GM12878 (cell line): ENCODE data around the gene LIN37. TPM values are rescaled to one million over a fixed set of nuclear protein-coding genes. Genes with fewer than 3 reads are reported as not detected.

Experiments
- ATAC-seq: fragments of 200-7000 bp; cut with Tn5 transposase; 3 replicates; pipeline ENCODE4 v1.9.1; 2020; ENCODE audit warnings: mild to moderate bottlenecking, moderate library complexity
- BruUV-seq: library from RNA; stranded (reverse); fragments of 400-500 nt; replicated peaks from 2 replicates; lab custom pipeline; 2021; lab: Mats Ljungman, UMichigan
- CTCF ChIA-PET: fragments of 300-600 bp; sonication (Branson Sonifier 250); formaldehyde crosslinking; extraction: SDS; loops from one replicate; lab custom pipeline; 2021; ENCODE audit warnings: inconsistent platforms; lab: Yijun Ruan, JAX
- POLR2A ChIA-PET: fragments of 350-600 bp; formaldehyde crosslinking; extraction: SDS; loops from one replicate; lab custom pipeline; 2021; ENCODE audit warnings: inconsistent platforms; lab: Charles Lee
- RAD21 ChIA-PET: fragments of 300-600 bp; sonication (Branson Sonifier 250); formaldehyde crosslinking; loops from one replicate; lab custom pipeline; 2023; ENCODE audit warnings: antibody characterized with exemption; ENCODE audit not compliant: unreplicated experiment; lab: Charles Lee
- SMC1A ChIA-PET: fragments of 300-600 bp; sonication (Branson Sonifier 250); formaldehyde crosslinking; loops from one replicate; lab custom pipeline; 2023; ENCODE audit not compliant: unreplicated experiment, uncharacterized antibody; lab: Charles Lee
- DNase-seq: peaks from one replicate; pipeline ENCODE4 v3.0.0-alpha.2; 2011; ENCODE audit warnings: low read depth, low spot score
- FAIRE-seq: peaks from 3 replicates; lab custom pipeline; 2011; peaks lifted over from hg19 to GRCh38; lab: Jason Lieb, UNC
- H2AFZ ChIP-seq: 2 replicates; pipeline ENCODE4 v1.6.0; 2011; ENCODE audit warnings: low read depth, low read length, control low read depth; ENCODE audit not compliant: control insufficient read depth
- H3K27ac ChIP-seq: 2 replicates; pipeline ENCODE4 v1.5.1; 2011; ENCODE audit warnings: control low read depth; ENCODE audit not compliant: control insufficient read depth, insufficient read depth
- H3K27me3 ChIP-seq, 2 experiments: replicated peaks in 1 of 2; 2 replicates each; pipeline versions ENCODE4 v1.6.0 to v1.6.1; 2011; ENCODE audit warnings: low read length in 1 of 2; ENCODE audit not compliant: control insufficient read depth in 2 of 2, insufficient read depth in 2 of 2
- H3K36me3 ChIP-seq, 2 experiments: 2 replicates each; pipeline ENCODE4 v1.5.1; 2011; ENCODE audit warnings: low read length in 1 of 2; ENCODE audit not compliant: control insufficient read depth in 2 of 2, insufficient read depth in 2 of 2
- H3K4me1 ChIP-seq: 2 replicates; pipeline ENCODE4 v1.6.1; 2011; ENCODE audit warnings: mild to moderate bottlenecking, low read length, moderate library complexity, mixed read lengths; ENCODE audit not compliant: control insufficient read depth, insufficient read depth
- H3K4me2 ChIP-seq: 2 replicates; pipeline ENCODE4 v1.6.0; 2011; ENCODE audit warnings: control low read depth; ENCODE audit not compliant: control insufficient read depth, insufficient read depth
- H3K4me3 ChIP-seq: fragments of 200-600 bp; sonication (generic); 2 replicates; pipeline ENCODE4 v1.5.1; 2016
- H3K79me2 ChIP-seq: 2 replicates; pipeline ENCODE4 v1.6.0; 2011; ENCODE audit warnings: low read length; ENCODE audit not compliant: control insufficient read depth, insufficient read depth
- H3K9ac ChIP-seq: 2 replicates; pipeline ENCODE4 v1.8.0; 2011; ENCODE audit warnings: low read length, control low read depth, mixed read lengths; ENCODE audit not compliant: control insufficient read depth, insufficient read depth
- H3K9me3 ChIP-seq: replicated peaks from 3 replicates; pipeline ENCODE4 v1.5.1; 2011; ENCODE audit warnings: mild to moderate bottlenecking, low read length; ENCODE audit not compliant: control insufficient read depth, insufficient read depth
- H4K20me1 ChIP-seq: 2 replicates; pipeline ENCODE4 v1.6.0; 2011; ENCODE audit not compliant: control insufficient read depth, insufficient read depth
- CBX5 ChIP-seq: sonication (generic); IDR thresholded peaks from 2 replicates; pipeline ENCODE4 v1.6.1; 2016; ENCODE audit warnings: low read depth, moderate library complexity, mild to moderate bottlenecking, inconsistent platforms
- CHD1 ChIP-seq: IDR thresholded peaks from 2 replicates; pipeline ENCODE4 v1.6.1; 2012; ENCODE audit warnings: low read depth, low read length, improper control_type of control experiment
- MEF2A ChIP-seq: IDR thresholded peaks from 2 replicates; pipeline ENCODE4 v1.6.1; 2011; ENCODE audit warnings: low read depth, mild to moderate bottlenecking, low read length, moderate library complexity; ENCODE audit not compliant: insufficient read depth
- POLR2A ChIP-seq: IDR thresholded peaks from 2 replicates; pipeline ENCODE4 v1.6.1; 2011; ENCODE audit warnings: low read depth, mild to moderate bottlenecking, low read length
- RAD51 ChIP-seq: fragments of 450-650 bp; IDR thresholded peaks from 2 replicates; pipeline ENCODE4 v1.6.1; 2016; ENCODE audit warnings: moderate library complexity, mild to moderate bottlenecking, inconsistent platforms
- SIX5 ChIP-seq: IDR thresholded peaks from 2 replicates; pipeline ENCODE4 v1.6.1; 2011; ENCODE audit warnings: mild to moderate bottlenecking, low read depth, low read length, moderate library complexity; ENCODE audit not compliant: severe bottlenecking
- TCF7 ChIP-seq: IDR thresholded peaks from 2 replicates; pipeline ENCODE4 v1.6.1; 2014; ENCODE audit warnings: antibody characterized with exemption, borderline replicate concordance
- ZZZ3 ChIP-seq: IDR thresholded peaks from 2 replicates; pipeline ENCODE4 v1.6.1; 2011; ENCODE audit warnings: low read depth; ENCODE audit not compliant: control insufficient read depth, insufficient read length
- WGBS: methylation state at CpG from one replicate; pipeline ENCODE4 v1.1.6; 2016; ENCODE audit warnings: low lambda C conversion rate; ENCODE audit not compliant: insufficient replicate concordance, insufficient coverage; ENCODE audit errors: missing lambda C conversion rate; 5-methylcytosine and 5-hydroxymethylcytosine counted together
- in situ Hi-C: fragments of 300-500 bp; cut with MboI; formaldehyde crosslinking; loops from 9 replicates; pipeline ENCODE4 v1.14.3; 2018; ENCODE audit warnings: mixed read lengths
- intact Hi-C: fragments of 100-400 bp; cut with micrococcal nuclease; formaldehyde crosslinking; loops from one replicate; pipeline ENCODE4 v1.14.2; 2022; ENCODE audit not compliant: unreplicated experiment
- polyA plus RNA-seq, 11 experiments: library from polyadenylated mRNA; depleted of rRNA in 4 of 11; unstranded in 6 of 11; stranded (reverse) in 5 of 11; fragments of >200 nt; fragmentation: Nextera tagmentation in 4 of 11; fragmentation: Illumina TruSeq in 1 of 11; extraction: Ambion mirVana in 4 of 11; extraction: Trizol in 1 of 11; gene quantifications; 1 replicate in 1 of 11; 2 replicates in 10 of 11; pipeline versions ENCODE4 v1.2.1 to v1.2.3, GENCODE V29; 2011 to 2016; ENCODE audit warnings: inconsistent platforms in 2 of 11, missing spikeins in 2 of 11, low read depth in 1 of 11
- total RNA-seq, 4 experiments: library from RNA; depleted of rRNA in 3 of 4; stranded (reverse); fragments of >200 nt in 3 of 4; fragmentation: Illumina TruSeq in 1 of 4; extraction: Trizol in 1 of 4; gene quantifications; 2 replicates each; pipeline versions ENCODE4 v1.2.1 to v1.2.3, GENCODE V29; 2013 to 2021
- TF ChIP-seq, protein P1 (sequence below): fragments of 450-650 bp; IDR thresholded peaks from 2 replicates; pipeline ENCODE4 v1.6.1; 2016; ENCODE audit warnings: mild to moderate bottlenecking

The LIN37 gene
- total and polyA plus RNA-seq, 10 of the 15 experiments (the other 5 are each of a cell fraction or from before 2014, with no cell fraction given): 0.69 to 11.9 (median 7.6) TPM

DNA sequence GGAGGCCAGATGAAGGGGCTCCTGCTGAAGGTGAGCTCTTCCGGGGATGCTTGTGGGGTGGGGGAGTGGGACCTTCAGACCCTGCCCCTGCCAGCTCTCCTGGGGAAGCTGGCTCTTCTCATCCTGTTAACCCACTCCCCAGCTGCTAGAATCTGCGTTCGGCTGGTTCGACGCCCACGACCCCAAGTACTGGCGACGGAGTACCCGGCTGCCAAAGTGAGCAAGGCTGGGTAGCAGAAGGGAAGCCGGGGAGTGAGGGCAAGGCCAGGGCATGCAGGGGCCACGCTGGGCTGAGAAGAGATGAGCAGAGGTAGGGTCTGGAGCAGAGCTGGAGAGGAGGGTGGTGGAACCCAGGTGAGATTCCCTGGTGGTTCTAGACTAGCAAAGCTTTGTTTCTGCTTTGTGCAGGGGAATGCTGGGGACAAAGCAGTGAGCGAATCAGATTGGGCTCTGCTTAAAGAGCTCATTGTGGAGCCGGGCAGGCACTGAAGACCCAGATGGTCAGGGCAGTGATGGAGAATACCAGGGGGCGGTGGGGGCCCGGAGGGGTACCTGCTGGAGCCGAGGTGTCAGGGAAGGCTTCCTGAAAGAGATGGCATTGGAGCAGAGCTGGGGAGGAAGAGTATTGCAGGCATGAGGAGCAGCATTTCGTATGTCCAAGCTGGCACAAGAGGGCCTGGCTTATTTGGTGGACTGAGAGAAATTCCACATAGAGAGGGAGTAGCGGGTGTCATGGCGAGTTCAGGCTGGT lies 20.2 kb upstream of the LIN37 start:
- Histone ChIP-seq H3K27me3 (no peaks in the 10 kb centered on the region), H3K4me2 (no peak overlapping the region), H3K36me3 (peaks cover 33 to 53% of the 10 kb centered on the region in 2 experiments), H3K4me1 (no peaks in the 10 kb centered on the region), H2AFZ (no peak overlapping the region), H4K20me1 (no peaks in the 10 kb centered on the region; the same call in 1 of the 2 replicates), H3K4me3 (no peak overlapping the region), H3K27ac (no peak overlapping the region), H3K79me2 (no peaks in the 10 kb centered on the region), H3K9ac (no peak overlapping the region), H3K9me3 (no peaks in the 10 kb centered on the region)
- CTCF ChIA-PET: interaction anchor here (1.5 kb wide), 1 partner anchor 12 kb away, joined by 3 read pairs; no protein-coding TSS in a partner anchor
- ATAC-seq (no peak), DNase-seq (no peak), FAIRE-seq (no peak)
- SMC1A ChIA-PET: no interaction called here
- 98% methylated on average over 19 of the region's 19 CpGs for WGBS
- intact Hi-C loops (no loop called here), in situ Hi-C loops (no loop called here)
- TF ChIP-seq, protein P1, sequence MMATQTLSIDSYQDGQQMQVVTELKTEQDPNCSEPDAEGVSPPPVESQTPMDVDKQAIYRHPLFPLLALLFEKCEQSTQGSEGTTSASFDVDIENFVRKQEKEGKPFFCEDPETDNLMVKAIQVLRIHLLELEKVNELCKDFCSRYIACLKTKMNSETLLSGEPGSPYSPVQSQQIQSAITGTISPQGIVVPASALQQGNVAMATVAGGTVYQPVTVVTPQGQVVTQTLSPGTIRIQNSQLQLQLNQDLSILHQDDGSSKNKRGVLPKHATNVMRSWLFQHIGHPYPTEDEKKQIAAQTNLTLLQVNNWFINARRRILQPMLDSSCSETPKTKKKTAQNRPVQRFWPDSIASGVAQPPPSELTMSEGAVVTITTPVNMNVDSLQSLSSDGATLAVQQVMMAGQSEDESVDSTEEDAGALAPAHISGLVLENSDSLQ: no peak
- TF ChIP-seq ZZZ3 (no peak), POLR2A (peak; percentile 22; the same call in 1 of the 2 replicates), SIX5 (no peak)
- RAD21 ChIA-PET: no interaction called here
- POLR2A ChIA-PET: interaction anchor here (0.9 to 1.0 kb wide), 2 partner anchors 10 to 12 kb away, joined by 3 to 4 read pairs; no protein-coding TSS in a partner anchor
- no TSS peak for BruUV-seq

DNA sequence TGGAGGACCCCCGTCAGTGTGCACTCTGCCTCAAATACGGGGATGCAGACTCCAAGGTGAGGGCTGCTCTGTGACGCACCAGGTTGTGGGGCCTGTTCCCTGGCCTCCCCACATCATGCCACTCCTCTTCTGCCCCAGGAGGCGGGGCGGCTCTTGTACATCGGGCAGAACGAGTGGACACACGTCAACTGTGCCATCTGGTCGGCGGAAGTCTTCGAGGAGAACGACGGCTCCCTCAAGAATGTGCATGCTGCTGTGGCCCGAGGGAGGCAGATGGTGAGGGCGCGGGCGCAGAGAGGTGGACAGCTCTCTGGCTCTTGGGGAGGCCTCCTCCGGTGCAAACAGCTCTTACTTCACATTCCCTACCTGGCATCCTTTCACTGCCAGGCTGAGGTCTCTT lies 19.4 kb upstream of the LIN37 start:
- no peaks in the 10 kb centered on the region for H3K27me3 ChIP-seq
- peaks cover 26 to 52% of the 10 kb centered on the region in 2 experiments for H3K36me3 ChIP-seq
- ChIA-PET RAD21 (no interaction called here), POLR2A (no interaction called here), CTCF (interaction anchor here (1.5 kb wide), 1 partner anchor 11 kb away, joined by 3 read pairs; no protein-coding TSS in a partner anchor), SMC1A (no interaction called here)
- intact Hi-C loops (no loop called here), in situ Hi-C loops (no loop called here)
- 96% methylated on average over 18 of the region's 18 CpGs for WGBS
- H3K9me3 ChIP-seq: no peaks in the 10 kb centered on the region
- TF ChIP-seq RAD51: no peak
- no peak for TF ChIP-seq CHD1
- no peak for TF ChIP-seq TCF7
- no peak for TF ChIP-seq MEF2A
- TF ChIP-seq CBX5: no peak
- DNase-seq: no peak
- no peaks in the 10 kb centered on the region for H3K79me2 ChIP-seq
- H4K20me1 ChIP-seq: no peaks in the 10 kb centered on the region; the same call in 1 of the 2 replicates
- no peak for FAIRE-seq
- no peak for ATAC-seq
- no peak overlapping the region for H3K4me3 ChIP-seq
- no peak overlapping the region for H3K9ac ChIP-seq
- BruUV-seq: no TSS peak
- H2AFZ ChIP-seq: no peak overlapping the region
- H3K4me1 ChIP-seq: no peaks in the 10 kb centered on the region
- H3K27ac ChIP-seq: no peak overlapping the region
- H3K4me2 ChIP-seq: no peak overlapping the region
